Left ventricle myocardium superior (tissue), 1 donor: ENCODE data around the gene ACOT9. TPM values are rescaled to one million over a fixed set of nuclear protein-coding genes. Genes with fewer than 3 reads are reported as not detected.

ENCODE experiments used
- ATAC-seq: fragments of 200-7000 bp; cut with Tn5 transposase; one replicate; pipeline ENCODE4 v1.9.1; 2020; ENCODE audit warnings: mild to moderate bottlenecking, moderate library complexity
- DNase-seq: peaks from one replicate; pipeline ENCODE4 v3.0.0-alpha.2; 2020
- intact Hi-C: fragments of 100-400 bp; cut with micrococcal nuclease; formaldehyde crosslinking; loops from one replicate; pipeline ENCODE4 v1.11.0; 2022
- long read RNA-seq: library from polyadenylated mRNA; unstranded; transcript quantifications from one replicate; pipeline ENCODE4 v2.0.0, GENCODE V29; 2021
- total RNA-seq: library from RNA; stranded (reverse); fragmentation: NEBNext Ultra II Directional; extraction: Animal tissue kit (Norgen Biotek cat#: 25700); gene quantifications from one replicate; pipeline ENCODE4 v1.2.1, GENCODE V29; 2021
- donor health status: DM: no; HTN: yes; CAD: no; lungs with severe emphysema.

Gene ACOT9, protein sequence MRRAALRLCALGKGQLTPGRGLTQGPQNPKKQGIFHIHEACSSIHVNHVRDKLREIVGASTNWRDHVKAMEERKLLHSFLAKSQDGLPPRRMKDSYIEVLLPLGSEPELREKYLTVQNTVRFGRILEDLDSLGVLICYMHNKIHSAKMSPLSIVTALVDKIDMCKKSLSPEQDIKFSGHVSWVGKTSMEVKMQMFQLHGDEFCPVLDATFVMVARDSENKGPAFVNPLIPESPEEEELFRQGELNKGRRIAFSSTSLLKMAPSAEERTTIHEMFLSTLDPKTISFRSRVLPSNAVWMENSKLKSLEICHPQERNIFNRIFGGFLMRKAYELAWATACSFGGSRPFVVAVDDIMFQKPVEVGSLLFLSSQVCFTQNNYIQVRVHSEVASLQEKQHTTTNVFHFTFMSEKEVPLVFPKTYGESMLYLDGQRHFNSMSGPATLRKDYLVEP
- total RNA-seq: 41.8 TPM
- long read RNA-seq, transcript ACOT9-204 (16 exons, 3,117 nt): major isoform, 42 of 94 reads
- long read RNA-seq, transcript ACOT9-201 (15 exons, 1,675 nt): minor isoform, 26 of 94 reads
- long read RNA-seq, partial matches to known transcripts: 7 of 94 reads
- long read RNA-seq, other reads (novel, unspliced or antisense): 19 of 94 reads

DNA sequence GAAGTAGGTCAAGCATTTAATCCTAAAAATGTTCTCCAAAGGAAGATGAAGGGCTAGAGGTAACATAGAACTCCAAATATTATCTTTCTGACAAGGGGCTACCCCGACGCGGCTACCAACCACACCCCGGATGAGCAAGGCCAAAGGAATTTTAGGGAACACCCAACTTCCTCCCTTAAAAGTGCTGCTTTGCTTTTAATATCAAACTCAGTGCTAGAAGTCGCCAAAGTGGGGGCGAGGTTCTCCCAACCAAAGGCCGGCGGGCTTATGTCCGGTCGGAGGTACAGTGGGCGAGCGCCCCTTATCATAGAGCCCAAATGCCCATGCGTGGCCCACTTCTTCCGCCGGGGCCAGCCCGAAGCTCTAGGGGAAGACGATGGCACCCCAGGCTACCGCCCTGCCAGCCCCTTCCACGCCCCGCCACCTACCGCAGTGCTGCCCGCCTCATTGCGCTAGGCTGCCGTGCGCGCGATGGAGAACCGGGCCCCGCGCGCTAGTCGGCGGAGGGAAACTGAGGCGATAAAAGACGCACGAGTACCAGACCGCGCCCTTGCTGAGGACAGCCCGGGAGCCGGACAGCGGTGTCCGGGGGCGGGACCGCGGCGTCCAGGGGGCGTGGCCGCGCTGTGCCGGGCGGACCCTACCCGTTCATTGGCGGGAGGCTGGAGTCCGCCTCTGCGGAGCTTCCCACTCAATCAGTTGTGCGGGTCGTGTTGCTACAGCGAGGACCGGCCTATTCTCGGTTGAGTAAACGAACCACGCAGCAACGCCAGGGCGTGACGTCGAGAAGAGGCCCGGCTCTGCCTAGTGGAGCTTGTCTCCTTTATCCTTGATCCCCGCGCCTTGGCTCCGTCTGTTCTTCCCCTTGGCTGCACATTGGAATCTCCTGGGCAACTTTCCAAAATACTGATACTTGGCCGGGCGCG lies at the start of gene ACOT9:
TSS of gene ACOT9 (minus strand) at position 580 of the 926 bp plus-strand sequence. CDS start at position 448, 132 bp downstream.
- ATAC-seq (peak; percentile 99), DNase-seq (peak; percentile 95)
- intact Hi-C loops: no loop called here

DNA sequence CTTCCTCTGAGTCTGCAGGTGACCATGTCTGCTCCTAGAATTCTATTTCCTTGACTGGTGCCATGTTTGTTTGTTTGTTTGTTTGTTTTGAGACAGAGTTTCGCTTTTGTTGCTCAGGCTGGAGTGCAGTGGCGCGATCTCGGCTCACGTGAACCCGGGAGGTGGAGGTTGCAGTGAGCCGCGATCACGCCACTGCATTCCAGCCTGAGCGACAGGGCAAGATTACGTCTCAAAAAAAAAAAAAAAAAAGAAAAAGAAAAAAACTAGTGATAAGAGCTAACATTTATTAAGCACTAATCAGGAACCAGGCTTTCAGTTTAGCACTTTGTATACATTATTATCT lies 47.0 kb upstream of the ACOT9 start:
- ATAC-seq (no peak), DNase-seq (no peak)
- intact Hi-C loops: no loop called here

DNA sequence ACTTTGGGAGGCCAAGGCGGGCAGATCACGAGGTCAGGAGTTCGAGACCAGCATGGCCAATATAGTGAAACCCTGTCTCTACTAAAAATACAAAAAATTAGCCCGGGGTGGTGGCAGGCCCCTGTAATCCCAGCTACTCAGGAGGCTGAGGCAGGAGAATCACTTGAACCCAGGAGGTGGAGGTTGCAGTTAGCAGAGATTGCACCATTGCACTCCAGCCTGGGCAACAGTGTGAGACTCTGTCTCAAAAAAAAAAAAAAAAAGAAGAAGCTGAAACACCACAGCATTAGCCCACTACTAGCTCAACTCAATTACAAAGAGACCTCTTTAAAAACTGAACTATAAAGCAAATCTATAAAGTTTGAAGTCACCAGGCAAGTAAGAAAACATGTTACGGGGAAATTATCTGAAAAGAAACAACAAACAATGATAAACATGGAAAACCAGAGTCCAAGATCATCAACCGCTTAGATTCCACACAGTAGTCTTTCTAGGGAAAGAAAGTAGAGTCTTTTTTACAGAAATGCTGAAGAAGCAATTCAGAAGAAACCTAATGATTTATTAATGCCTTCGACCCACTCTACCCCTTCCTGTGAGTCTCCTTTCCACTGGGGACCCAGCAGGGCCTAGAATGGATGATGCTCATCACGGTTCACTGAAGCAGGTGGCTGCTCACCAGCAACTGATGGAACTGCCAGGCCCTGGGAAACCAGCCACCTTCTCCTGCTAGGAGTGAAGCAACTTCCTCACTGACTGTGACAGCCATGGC lies 46.5 kb upstream of the ACOT9 start:
- DNase-seq (no peak), ATAC-seq (no peak)
- intact Hi-C loops: loop anchor here (10.0 kb wide), 1 partner anchor 235 kb away; the partner anchor contains the start of gene KLHL15

DNA sequence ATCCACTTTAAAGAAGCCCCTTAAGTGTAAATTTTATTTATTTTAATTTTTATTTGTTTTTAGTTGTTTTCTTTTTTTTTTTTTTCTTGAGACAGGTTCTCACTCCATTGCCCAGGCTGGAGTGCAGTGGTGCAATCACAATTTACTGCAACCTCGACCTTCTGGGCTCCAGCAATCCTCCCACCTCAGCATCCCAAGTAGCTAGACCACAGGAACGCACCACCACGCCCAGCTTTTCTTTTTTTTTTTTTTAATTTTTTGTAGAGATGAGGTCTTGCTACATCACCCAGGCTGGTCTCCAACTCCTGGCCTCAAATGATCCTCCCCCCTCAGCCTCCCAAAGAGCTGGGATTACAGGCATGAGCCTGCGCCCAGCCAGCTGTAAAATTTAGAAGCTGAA lies 45.9 kb upstream of the ACOT9 start:
- intact Hi-C loops: loop anchor here (10.0 kb wide), 1 partner anchor 236 kb away; the partner anchor contains the start of gene KLHL15
- ATAC-seq (no peak), DNase-seq (no peak)

DNA sequence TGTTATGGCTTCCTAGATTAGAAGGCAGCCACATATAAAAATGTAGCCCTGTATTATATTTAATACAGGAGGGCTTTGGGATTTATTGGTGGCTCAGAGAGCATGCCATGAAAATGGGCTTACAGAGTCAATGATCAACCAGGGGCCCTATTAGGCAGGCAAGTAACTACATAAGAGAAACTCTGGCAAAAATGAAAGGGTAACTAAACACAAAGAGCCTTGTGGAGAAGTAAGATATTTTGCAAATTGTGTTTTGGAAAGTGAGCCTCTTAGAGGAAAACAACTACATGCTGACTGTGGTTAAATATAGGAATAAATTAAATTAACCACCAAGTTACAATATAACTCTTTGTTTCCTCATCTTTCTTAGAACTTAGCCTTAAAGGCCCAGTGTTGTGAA lies 45.4 kb upstream of the ACOT9 start:
- no peak for DNase-seq
- intact Hi-C loops: loop anchor here (10.0 kb wide), 1 partner anchor 236 kb away; the partner anchor contains the start of gene KLHL15
- ATAC-seq: no peak

DNA sequence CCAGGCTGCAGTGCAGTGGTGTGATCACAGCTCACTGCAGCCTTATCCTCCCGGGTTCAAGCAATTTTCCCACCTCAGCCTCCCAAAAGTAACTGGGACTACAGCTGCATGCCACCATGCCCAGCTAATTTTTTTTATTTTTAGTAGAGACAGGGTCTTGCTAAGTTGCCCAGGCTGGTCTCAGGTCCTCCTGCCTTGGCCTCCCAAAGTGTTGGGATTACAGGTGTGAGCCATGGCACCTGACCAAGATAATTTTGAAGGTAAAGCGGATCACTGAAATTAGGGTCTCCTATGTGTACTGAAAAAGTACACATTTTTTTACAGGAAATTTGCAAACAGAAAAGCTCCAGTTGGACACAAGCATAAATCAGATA lies 44.7 kb upstream of the ACOT9 start:
- ATAC-seq (no peak), DNase-seq (no peak)
- intact Hi-C loops: loop anchor here (10.0 kb wide), 1 partner anchor 237 kb away; the partner anchor contains the start of gene KLHL15

DNA sequence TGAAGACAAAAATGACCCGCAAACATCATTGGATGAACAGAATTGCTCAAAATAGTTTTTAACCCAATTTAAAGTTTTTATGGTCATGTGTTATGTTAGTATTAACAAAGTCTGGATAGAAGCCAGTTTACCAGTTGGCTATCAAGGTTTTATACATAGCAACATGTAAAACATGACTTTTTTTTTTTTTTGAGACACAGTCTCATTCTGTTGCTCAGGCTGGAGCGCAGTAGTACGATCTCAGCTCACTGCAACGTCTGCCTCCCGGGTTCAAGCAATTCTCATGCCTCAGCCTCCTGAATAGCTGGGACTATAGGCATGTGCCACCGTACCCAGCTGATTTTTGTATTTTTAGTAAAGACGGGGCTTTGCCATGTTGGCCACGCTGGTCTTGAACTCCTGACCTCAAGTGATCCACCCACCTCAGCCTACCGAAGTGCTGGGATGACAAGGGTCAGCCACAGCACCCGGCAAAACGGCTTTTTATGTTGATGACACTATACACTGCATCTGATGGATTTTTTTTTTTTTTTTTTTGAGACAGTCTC lies 43.3 kb upstream of the ACOT9 start:
- intact Hi-C loops: loop anchor here (10.0 kb wide), 1 partner anchor 238 kb away; the partner anchor contains the start of gene KLHL15
- DNase-seq (no peak), ATAC-seq (no peak)

DNA sequence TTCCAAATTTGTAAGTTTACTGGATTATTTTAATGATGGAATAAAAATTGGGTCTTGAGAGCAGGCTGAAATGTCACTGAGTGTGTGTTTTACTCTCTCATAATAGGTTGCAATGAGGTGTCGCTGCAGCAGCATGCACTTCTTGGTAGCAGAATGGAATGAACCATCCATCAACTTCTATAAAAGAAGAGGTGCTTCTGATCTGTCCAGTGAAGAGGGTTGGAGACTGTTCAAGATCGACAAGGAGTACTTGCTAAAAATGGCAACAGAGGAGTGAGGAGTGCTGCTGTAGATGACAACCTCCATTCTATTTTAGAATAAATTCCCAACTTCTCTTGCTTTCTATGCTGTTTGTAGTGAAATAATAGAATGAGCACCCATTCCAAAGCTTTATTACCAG lies 42.5 kb upstream of the ACOT9 start:
- ATAC-seq (peak; percentile 58), DNase-seq (no peak)
- intact Hi-C loops: loop anchor here (10.0 kb wide), 1 partner anchor 239 kb away; the partner anchor contains the start of gene KLHL15

DNA sequence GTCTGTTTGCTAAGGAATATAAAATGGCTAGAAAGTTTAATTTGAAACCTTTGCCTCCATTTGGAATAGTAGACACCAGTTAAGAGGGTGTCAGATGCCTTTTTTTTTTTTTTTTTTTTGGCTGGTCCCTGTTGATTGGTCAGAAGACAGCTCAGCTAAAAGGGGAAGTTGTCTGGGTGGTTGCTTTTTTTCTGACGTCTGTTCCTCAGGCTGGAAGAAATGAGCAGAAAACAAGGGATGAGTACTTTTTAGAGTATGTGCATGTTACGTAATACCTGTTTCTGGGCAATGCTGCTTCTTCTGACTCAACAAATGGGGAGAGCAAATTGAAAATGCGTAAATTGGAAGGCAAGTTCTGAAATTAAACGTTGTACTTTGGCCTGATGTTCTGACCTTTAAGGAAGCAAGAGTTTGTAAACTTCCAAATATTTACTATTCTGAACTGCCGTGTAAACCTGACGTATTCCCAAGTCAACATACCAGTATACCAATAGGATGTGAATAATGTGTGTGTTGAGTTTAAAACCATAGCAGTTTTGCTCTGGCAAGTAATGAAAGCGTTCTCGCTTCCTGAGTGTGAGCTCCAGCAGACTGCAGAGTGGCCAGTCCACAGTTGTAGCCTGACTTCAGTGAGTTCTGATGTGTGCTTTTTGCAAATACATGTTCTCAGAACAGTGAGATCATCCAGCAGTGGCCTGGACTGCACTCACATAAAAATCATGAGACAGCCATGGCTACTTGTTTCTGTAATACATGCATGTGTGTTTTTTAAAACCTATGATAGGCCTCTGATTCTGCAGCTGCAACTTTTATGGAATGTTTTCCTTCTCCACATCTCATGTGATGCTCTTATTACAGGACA lies 41.6 kb upstream of the ACOT9 start:
- ATAC-seq (peak; percentile 7), DNase-seq (no peak)
- intact Hi-C loops: loop anchor here (10.0 kb wide), 1 partner anchor 240 kb away; the partner anchor contains the start of gene KLHL15

DNA sequence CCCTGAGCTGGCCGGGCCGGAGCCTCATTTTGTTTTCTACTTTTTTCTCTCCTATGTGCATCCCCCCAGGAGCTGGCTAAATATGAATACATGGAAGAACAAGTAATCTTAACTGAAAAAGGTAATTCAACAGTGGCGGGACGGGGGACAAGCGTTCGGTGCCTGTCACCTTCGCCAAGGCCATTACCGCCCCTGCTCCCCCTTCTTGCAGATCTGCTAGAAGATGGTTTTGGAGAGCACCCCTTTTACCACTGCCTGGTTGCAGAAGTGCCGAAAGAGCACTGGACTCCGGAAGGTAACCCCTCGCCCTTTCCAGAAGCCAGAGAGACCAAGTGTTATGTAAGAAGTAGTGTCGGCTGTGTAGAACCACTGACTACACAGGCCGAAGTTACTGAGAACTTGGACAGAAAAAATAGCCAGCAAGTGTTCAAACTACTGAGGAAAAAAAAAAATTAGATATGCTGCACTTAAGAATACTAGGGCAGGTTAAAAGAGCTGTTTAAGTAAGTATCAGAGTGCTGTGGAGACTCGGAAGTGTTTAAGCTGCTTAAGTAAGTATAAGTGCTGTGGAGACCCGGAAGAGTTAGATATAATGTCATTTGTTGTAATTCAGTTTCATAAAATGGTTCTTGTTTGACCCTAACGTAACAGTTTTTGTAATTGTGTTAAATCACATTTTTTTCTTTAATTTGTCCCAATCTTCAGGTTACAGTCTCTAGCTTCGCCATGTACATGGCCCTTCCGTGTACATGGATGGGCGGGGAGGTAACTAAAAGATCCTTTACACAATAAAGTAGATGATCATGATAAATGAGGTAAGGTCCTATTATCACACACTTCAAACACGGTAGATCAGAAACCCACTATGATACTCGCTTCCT lies 40.8 kb upstream of the ACOT9 start:
- no peak for DNase-seq
- peak; percentile 11 for ATAC-seq
- intact Hi-C loops: loop anchor here (2.0 to 10.0 kb wide), 2 partner anchors 119 to 241 kb away; partner anchors contain the start of gene KLHL15

DNA sequence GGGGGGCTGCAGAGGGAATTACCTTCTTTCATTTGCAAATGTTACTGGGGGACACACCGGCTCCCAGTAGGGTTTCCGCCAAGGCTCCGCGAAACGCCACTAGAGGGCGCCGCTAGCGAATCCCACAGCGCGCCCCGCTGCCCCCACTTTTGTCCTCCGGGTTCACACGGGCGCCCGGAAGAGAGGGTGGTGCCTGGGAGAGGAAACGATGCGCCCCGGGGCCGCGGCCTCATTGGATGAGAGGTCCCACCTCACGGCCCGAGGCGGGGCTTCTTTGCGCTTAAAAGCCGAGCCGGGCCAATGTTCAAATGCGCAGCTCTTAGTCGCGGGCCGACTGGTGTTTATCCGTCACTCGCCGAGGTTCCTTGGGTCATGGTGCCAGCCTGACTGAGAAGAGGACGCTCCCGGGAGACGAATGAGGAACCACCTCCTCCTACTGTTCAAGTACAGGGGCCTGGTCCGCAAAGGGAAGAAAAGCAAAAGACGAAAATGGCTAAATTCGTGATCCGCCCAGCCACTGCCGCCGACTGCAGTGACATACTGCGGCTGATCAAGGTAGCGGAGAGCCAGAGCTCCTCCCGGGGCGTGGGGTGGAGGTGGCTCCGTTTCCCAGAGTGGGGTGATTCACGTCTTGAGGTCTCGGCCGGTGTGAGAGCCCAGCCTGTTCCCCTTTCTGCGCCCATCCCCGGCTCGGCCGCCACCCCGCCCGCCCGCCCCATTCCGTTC lies 40.0 kb upstream of the ACOT9 start, which contains the start of gene SAT1:
TSS of gene SAT1 (plus strand) at position 311 of the 726 bp plus-strand sequence. CDS start at position 490, 179 bp downstream.
- peak; percentile 95 for ATAC-seq
- peak; percentile 97 for DNase-seq
- intact Hi-C loops: loop anchor here (2.0 to 10.0 kb wide), 2 partner anchors 120 to 242 kb away; partner anchors contain the start of gene KLHL15

DNA sequence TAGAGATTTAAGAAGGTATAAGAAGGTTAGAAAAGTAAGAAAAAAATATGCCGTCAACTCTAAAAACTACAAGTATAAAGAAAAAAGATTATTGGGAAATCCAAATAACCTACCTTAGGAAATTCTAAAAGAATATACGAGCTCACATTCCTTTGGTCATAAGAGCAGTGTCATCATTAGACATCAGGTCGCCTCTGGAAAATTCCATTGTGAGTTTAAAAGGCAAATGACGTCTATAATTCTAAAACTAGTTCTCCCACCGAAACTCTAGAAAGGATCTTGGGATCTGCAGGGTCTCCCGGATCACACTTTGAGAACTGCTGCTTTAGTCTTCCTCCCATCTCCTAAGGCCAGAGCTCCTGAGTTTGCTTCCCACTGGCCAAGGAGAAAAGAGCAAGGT lies 39.4 kb upstream of the ACOT9 start:
- intact Hi-C loops: loop anchor here (2.0 to 10.0 kb wide), 2 partner anchors 120 to 242 kb away; partner anchors contain the start of gene KLHL15
- ATAC-seq: no peak
- no peak for DNase-seq

DNA sequence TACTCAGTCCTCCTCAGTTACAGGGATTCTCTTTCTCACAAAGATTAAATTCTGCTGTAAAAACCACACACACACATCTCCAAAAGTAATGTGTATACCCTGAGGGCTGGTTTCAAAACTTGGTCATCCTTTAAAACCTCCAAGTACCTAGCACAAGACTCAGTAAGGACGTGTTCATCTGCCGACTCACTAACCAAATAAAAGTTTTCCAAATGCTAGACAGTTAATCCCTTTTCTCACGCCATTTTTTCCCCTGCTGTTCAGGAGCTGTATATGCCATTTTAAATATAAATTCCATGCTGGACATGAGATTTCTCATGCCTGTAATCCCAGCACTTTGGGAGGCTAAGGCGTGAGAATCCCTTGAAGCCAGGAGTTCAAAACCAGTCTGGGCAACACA lies 35.9 kb upstream of the ACOT9 start:
- intact Hi-C loops: no loop called here
- DNase-seq: no peak
- no peak for ATAC-seq

DNA sequence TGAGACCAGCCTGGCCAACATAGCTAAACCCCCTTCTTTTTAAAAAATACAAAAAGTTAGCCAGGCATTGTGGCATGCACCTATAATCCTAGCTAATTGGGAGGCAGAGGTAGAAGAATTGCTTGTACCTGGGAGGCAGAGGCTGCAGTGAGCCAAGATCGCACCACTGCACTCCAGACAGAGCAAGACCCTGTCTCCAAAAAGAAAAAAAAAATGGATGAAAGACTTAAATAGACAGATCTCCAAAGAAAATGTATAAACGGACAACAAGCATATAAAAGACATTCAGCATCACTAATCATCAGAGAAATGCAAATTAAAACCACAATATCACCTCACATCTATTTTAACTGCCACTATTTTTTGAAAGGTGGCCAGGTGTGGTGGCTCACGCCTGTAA lies 33.3 kb upstream of the ACOT9 start:
- ATAC-seq: no peak
- intact Hi-C loops: no loop called here
- DNase-seq: no peak

DNA sequence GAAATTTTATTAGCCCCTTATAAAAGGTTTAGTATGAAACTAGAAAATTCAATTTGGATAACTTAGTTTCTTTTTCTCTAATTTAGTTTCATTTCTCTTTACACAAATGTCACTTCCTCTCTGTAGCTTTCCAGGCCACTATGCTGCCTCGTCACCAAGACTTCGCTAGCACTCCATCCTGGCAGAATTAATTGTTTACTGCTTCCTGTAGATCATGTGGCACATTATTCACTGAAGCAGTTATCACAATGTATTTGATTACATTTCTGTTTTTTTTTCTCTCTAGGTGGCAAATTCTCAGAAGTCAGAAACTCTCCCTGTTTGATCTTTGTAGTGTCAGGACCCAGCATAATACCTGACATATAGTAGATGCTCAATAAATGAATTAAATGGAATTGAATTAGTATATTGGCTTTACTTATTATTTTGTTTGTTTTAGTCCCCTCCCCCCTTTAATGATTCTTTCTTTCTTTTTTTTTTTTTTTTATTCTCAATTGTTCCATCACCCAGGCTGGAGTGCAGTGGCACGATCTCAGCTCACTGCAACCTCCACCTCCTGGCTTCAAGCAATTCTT lies 30.6 kb upstream of the ACOT9 start:
- no peak for DNase-seq
- ATAC-seq: no peak
- intact Hi-C loops: no loop called here
